HCT116 (cell line): Measurements from ENCODE around the gene PTMS. TPM values are rescaled to one million over a fixed set of nuclear protein-coding genes. Genes with fewer than 3 reads are reported as not detected.
A peak's percentile ranks its signal among the peaks of the same experiment; 100 is the strongest.

Experiments
- ATAC-seq: fragments of 200-7000 bp; cut with Tn5 transposase; 2 replicates; pipeline ENCODE4 v1.9.1; 2020; ENCODE audit warnings: mild to moderate bottlenecking, moderate library complexity
- BruUV-seq: library from RNA; stranded (reverse); fragments of 400-500 nt; replicated peaks from 2 replicates; lab custom pipeline; 2021; lab: Mats Ljungman, UMichigan
- CTCF ChIA-PET: fragments of 300-600 bp; sonication (Branson Sonifier 250); formaldehyde crosslinking; loops from one replicate; lab custom pipeline; 2021; ENCODE audit warnings: antibody characterized with exemption; lab: Charles Lee
- POLR2A ChIA-PET: fragments of 300-600, 350-600 bp; sonication (Branson Sonifier 250); formaldehyde crosslinking; loops from one replicate; lab custom pipeline; 2021; ENCODE audit warnings: antibody characterized with exemption; lab: Charles Lee
- RAD21 ChIA-PET, 2 experiments: fragments of 300-600 bp; sonication (Branson Sonifier 250); formaldehyde crosslinking; loops; one replicate each; lab custom pipeline; 2023; ENCODE audit warnings: low total read pairs in 2 of 2; ENCODE audit not compliant: uncharacterized antibody in 2 of 2, unreplicated experiment in 2 of 2, low non-redundant PET in 1 of 2; lab: Charles Lee
- DNase-seq: peaks from one replicate; pipeline ENCODE4 v3.0.0-alpha.2; 2010; ENCODE audit warnings: low read depth, low spot score
- H2AFZ ChIP-seq: fragments of 200-600 bp; shearing (Covaris generic), sonication (generic); 2 replicates; pipeline ENCODE4 v1.6.1; 2017; ENCODE audit warnings: low read depth, mixed run types, mixed read lengths, antibody characterized with exemption, low read length; ENCODE audit not compliant: poor library complexity, severe bottlenecking
- H3K27ac ChIP-seq: 2 replicates; pipeline ENCODE4 v1.5.1; 2012; ENCODE audit warnings: low read depth, low read length
- H3K27me3 ChIP-seq: fragments of 200-600 bp; sonication (generic); 2 replicates; pipeline ENCODE4 v1.6.1; 2016; ENCODE audit warnings: mixed run types, low read length, mixed read lengths; ENCODE audit not compliant: insufficient read depth
- H3K36me3 ChIP-seq, 2 experiments: fragments of 200-500 bp in 1 of 2; fragments of 200-600 bp in 1 of 2; sonication (Bioruptor generic) in 1 of 2; sonication (generic) in 1 of 2; 2 replicates each; pipeline versions ENCODE4 v1.5.1 to v1.6.1; 2014 to 2016; ENCODE audit warnings: low read length in 2 of 2, inconsistent platforms in 1 of 2, mixed read lengths in 1 of 2, mixed run types in 1 of 2; ENCODE audit not compliant: insufficient read depth in 2 of 2, control insufficient read depth in 1 of 2
- H3K4me1 ChIP-seq, 2 experiments: fragments of 200-600 bp in 1 of 2; sonication (generic) in 1 of 2; 2 replicates each; pipeline versions ENCODE4 v1.5.1 to v1.6.1; 2012 to 2017; ENCODE audit warnings: low read length in 2 of 2, inconsistent platforms in 1 of 2, mild to moderate bottlenecking in 1 of 2, mixed read lengths in 1 of 2, mixed run types in 1 of 2, moderate library complexity in 1 of 2; ENCODE audit not compliant: insufficient read depth in 2 of 2, control insufficient read depth in 1 of 2
- H3K4me2 ChIP-seq: fragments of 200-600 bp; sonication (generic); 2 replicates; pipeline ENCODE4 v1.6.1; 2017; ENCODE audit warnings: mixed run types, low read length, mixed read lengths
- H3K4me3 ChIP-seq, 2 experiments: fragments of 200-600 bp in 1 of 2; sonication (generic) in 1 of 2; replicated peaks in 1 of 2; 2 replicates each; pipeline ENCODE4 v1.5.1; 2011 to 2016; ENCODE audit warnings: low read length in 2 of 2, control low read depth in 1 of 2, low read depth in 1 of 2, mild to moderate bottlenecking in 1 of 2, mixed read lengths in 1 of 2, mixed run types in 1 of 2
- H3K79me2 ChIP-seq: fragments of 200-600 bp; sonication (generic); 2 replicates; pipeline ENCODE4 v1.6.1; 2017; ENCODE audit warnings: mild to moderate bottlenecking, mixed run types, low read length, moderate library complexity, mixed read lengths; ENCODE audit not compliant: insufficient read depth
- H3K9ac ChIP-seq: fragments of 200-600 bp; sonication (generic); 2 replicates; pipeline ENCODE4 v1.6.1; 2016; ENCODE audit warnings: low read length, mixed read lengths
- H3K9me2 ChIP-seq: fragments of 200-600 bp; sonication (generic), shearing (Covaris generic); 2 replicates; pipeline ENCODE4 v1.6.1; 2017; ENCODE audit warnings: mixed run types, mild to moderate bottlenecking, moderate library complexity; ENCODE audit not compliant: insufficient read depth
- H3K9me3 ChIP-seq, 2 experiments: fragments of 200-500 bp in 1 of 2; fragments of 200-600 bp in 1 of 2; sonication (Bioruptor generic) in 1 of 2; sonication (generic) in 1 of 2; 2 replicates each; pipeline ENCODE4 v1.6.1; 2014 to 2017; ENCODE audit warnings: low read length in 2 of 2, mixed read lengths in 2 of 2, inconsistent platforms in 1 of 2, low read depth in 1 of 2, mild to moderate bottlenecking in 1 of 2, mixed run types in 1 of 2, moderate library complexity in 1 of 2; ENCODE audit not compliant: control insufficient read depth in 1 of 2, insufficient read depth in 1 of 2
- H4K20me1 ChIP-seq: fragments of 200-600 bp; sonication (generic), shearing (Covaris generic); 2 replicates; pipeline ENCODE4 v1.6.1; 2017; ENCODE audit warnings: mixed run types, mild to moderate bottlenecking, moderate library complexity; ENCODE audit not compliant: insufficient read depth
- EGR1 ChIP-seq: IDR thresholded peaks from 2 replicates; pipeline ENCODE4 v1.6.1; 2012; ENCODE audit warnings: low read depth
- FOSL1 ChIP-seq: IDR thresholded peaks from 2 replicates; pipeline ENCODE4 v1.6.1; 2012; ENCODE audit warnings: low read depth
- MAX ChIP-seq: IDR thresholded peaks from 2 replicates; pipeline ENCODE4 v1.6.1; 2012
- POLR2A ChIP-seq: IDR thresholded peaks from 2 replicates; pipeline ENCODE4 v1.7.0; 2011; ENCODE audit warnings: borderline replicate concordance; ENCODE audit not compliant: insufficient read depth, insufficient read length; ENCODE audit errors: extremely low read depth
- RAD21 ChIP-seq: IDR thresholded peaks from 2 replicates; pipeline ENCODE4 v1.6.1; 2012; ENCODE audit warnings: low read depth, mild to moderate bottlenecking
- SP1 ChIP-seq: IDR thresholded peaks from 2 replicates; pipeline ENCODE4 v1.6.1; 2012; ENCODE audit warnings: low read depth
- SRF ChIP-seq: IDR thresholded peaks from 2 replicates; pipeline ENCODE4 v1.6.1; 2012; ENCODE audit warnings: low read depth
- ZBTB33 ChIP-seq: IDR thresholded peaks from 2 replicates; pipeline ENCODE4 v1.6.1; 2011; ENCODE audit warnings: mild to moderate bottlenecking, low read length, moderate library complexity; ENCODE audit not compliant: insufficient replicate concordance; ENCODE audit errors: extremely low read depth
- intact Hi-C: fragments of 100-400 bp; cut with micrococcal nuclease; formaldehyde crosslinking; loops from 2 replicates; pipeline ENCODE4 v1.10.0; 2022
- total RNA-seq: library from RNA; stranded (reverse); gene quantifications from one replicate; pipeline ENCODE4 v1.2.1, GENCODE V29; 2021; ENCODE audit not compliant: unreplicated experiment

PTMS gene
- total RNA-seq, 1 experiment from 2014 or later, result 494 TPM

GRCh38 chr12:6724409-6724797 lies 41.8 kb upstream of the PTMS start:
- H3K27me3 ChIP-seq, result no peaks in the 10 kb centered on the region

More at GRCh38 chr12:6724409-6724797, 41.8 kb upstream of the PTMS start:
- Histone ChIP-seq H3K4me2 (peak overlapping the region; percentile 100), H3K9me3 (no peaks in the 10 kb centered on the region), H3K79me2 (peaks cover 14% of the 10 kb centered on the region; the same call in 1 of the 2 replicates), H3K4me1 (peaks cover 5 to 26% of the 10 kb centered on the region in 2 experiments; a peak in 3 of 4 replicates), H3K9me2 (no peaks in the 10 kb centered on the region), H3K4me3 (peak overlapping the region; percentile 54 to 86), H2AFZ (no peak overlapping the region), H3K27ac (peak overlapping the region; percentile 91), H3K36me3 (peaks cover 11 to 12% of the 10 kb centered on the region in 2 experiments; a peak in 3 of 4 replicates), H3K9ac (peak overlapping the region; percentile 93), H4K20me1 (no peaks in the 10 kb centered on the region)
- intact Hi-C loops, result loop anchor here (1.0 kb wide), 1 partner anchor 35 kb away; the partner anchor contains the start of gene ZNF384
- no peak for TF ChIP-seq EGR1
- no peak for TF ChIP-seq MAX
- peak; percentile 7 for TF ChIP-seq POLR2A
- no peak for TF ChIP-seq SRF
- no peak for TF ChIP-seq RAD21
- TF ChIP-seq ZBTB33, result no peak
- no peak for TF ChIP-seq FOSL1
- no peak for TF ChIP-seq SP1
- POLR2A ChIA-PET, result interaction anchor here (0.6 to 3.0 kb wide), 21 partner anchors 8 to 412 kb away, joined by 3 to 28 read pairs (median 4); partner anchors contain the start of genes C12orf57, CDCA3, MLF2 and PTMS
- RAD21 ChIA-PET, result interaction anchor here (0.7 to 1.6 kb wide), 4 partner anchors 29 to 58 kb away, joined by 3 to 6 read pairs (median 4); partner anchors contain the start of genes ZNF384 (in 2 of the 2) and MLF2 (in 1 of the 2)
- CTCF ChIA-PET, result interaction anchor here (0.7 to 2.7 kb wide), 9 partner anchors 10 to 161 kb away, joined by 3 to 16 read pairs (median 4); partner anchors contain the start of genes MLF2, PTMS and ZNF384
- DNase-seq (no peak), ATAC-seq (peak; percentile 23)
- BruUV-seq, result TSS peak; percentile 74
